Measurements from ENCODE around the gene SMIM41. TPM values are rescaled to one million over a fixed set of nuclear protein-coding genes. Genes with fewer than 3 reads are reported as not detected.

The SMIM41 gene
- total RNA-seq, 4 donors from 2014 or later = 4.0 to 12.8 (median 4.6) TPM

GRCh38 chr12:52083638-52083996 lies 4.1 kb downstream of the SMIM41 start:
- H3K4me1 ChIP-seq = peaks cover 0 to 43% (median 31%) of the 10 kb centered on the region in 3 donors
- H3K36me3 ChIP-seq = peaks cover 0 to 13% of the 10 kb centered on the region in 2 donors
- H3K27ac ChIP-seq = peak overlapping the region in 1 of 4 donors; percentile 78
- TF ChIP-seq EP300 (IDR thresholded peaks at IDR 0.05) = no peak
- TF ChIP-seq POLR2A (IDR thresholded peaks at IDR 0.05) = no peak
- no peak for TF ChIP-seq CTCF (IDR thresholded peaks at IDR 0.05)
- no peak for TF ChIP-seq POLR2AphosphoS5 (IDR thresholded peaks at IDR 0.05)
- no peak overlapping the region for H3K4me3 ChIP-seq
- H3K27me3 ChIP-seq = peaks cover 11% of the 10 kb centered on the region
- 0% methylated on average over 2 of the region's 2 CpGs; no CpG with 5 or more reads in 1 of the 2 donors for WGBS, 2 donors (ENCODE audit: low coverage in 1 of 2)
- no peak for ATAC-seq
- no peaks in the 10 kb centered on the region for H3K9me3 ChIP-seq

DNA sequence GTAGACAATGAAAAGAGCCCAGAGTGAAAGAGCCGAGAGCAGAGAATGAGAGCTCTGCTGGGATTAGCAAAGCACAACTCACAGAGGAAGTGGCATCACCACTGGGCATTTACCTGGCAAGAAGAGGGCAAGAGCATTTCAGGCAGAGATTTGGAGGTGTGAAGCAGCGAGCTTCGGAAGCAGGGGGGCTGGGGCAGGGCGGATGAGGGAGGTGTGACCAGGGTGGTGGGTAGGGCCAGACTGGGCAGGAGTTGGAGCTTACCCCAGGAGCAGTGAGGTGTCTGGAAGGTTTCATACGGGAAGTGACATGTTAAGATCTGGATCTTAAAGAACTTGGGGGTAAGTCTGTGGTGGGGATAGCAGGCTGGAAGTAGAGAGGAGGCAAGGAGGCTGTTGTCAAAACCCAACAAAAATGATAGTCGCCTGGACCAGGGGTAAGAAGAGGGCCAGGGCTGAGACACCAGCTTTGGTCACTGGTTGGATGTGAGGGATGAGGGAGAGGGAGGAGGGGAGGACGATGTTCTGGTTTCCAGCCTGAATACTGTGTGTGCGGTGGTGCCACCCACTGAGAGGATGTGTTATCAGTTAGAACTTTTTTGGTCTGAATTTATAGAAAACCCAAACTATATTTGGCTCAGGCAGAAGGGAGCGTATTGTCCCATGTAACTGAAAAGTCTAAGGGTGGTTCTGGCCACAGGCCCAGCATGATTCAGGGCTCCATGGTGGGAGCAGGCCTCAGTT lies 5.2 kb downstream of the SMIM41 start:
- Histone ChIP-seq H3K9me3 (no peaks in the 10 kb centered on the region), H3K4me1 (peaks cover 0 to 41% (median 29%) of the 10 kb centered on the region in 3 donors), H3K27ac (no peak overlapping the region), H3K27me3 (peaks cover 21% of the 10 kb centered on the region), H3K36me3 (peaks cover 0 to 4% of the 10 kb centered on the region in 2 donors), H3K4me3 (no peak overlapping the region)
- no peak for TF ChIP-seq POLR2AphosphoS5 (IDR thresholded peaks at IDR 0.05)
- no peak for TF ChIP-seq POLR2A (IDR thresholded peaks at IDR 0.05)
- no peak for TF ChIP-seq EP300 (IDR thresholded peaks at IDR 0.05)
- no peak for TF ChIP-seq CTCF (IDR thresholded peaks at IDR 0.05)
- 81 to 83% methylated on average over 4 to 9 of the region's 9 CpGs for WGBS, 2 donors (ENCODE audit: low coverage in 1 of 2)
- ATAC-seq = no peak

- peaks cover 0 to 30% (median 26%) of the 10 kb centered on the region in 3 donors for H3K4me1 ChIP-seq
- no peak overlapping the region for H3K27ac ChIP-seq
- no peak overlapping the region for H3K4me3 ChIP-seq
- H3K36me3 ChIP-seq = no peaks in the 10 kb centered on the region
- no peak for ATAC-seq
- 82 to 100% methylated on average over 3 to 4 of the region's 6 CpGs for WGBS, 2 donors (ENCODE audit: low coverage in 1 of 2)
- no peak for TF ChIP-seq POLR2A (IDR thresholded peaks at IDR 0.05)
- no peak for TF ChIP-seq EP300 (IDR thresholded peaks at IDR 0.05)
- no peak for TF ChIP-seq CTCF (IDR thresholded peaks at IDR 0.05)
- TF ChIP-seq POLR2AphosphoS5 (IDR thresholded peaks at IDR 0.05) = no peak
- H3K9me3 ChIP-seq = no peaks in the 10 kb centered on the region
- H3K27me3 ChIP-seq = peaks cover 31% of the 10 kb centered on the region
Measured at GRCh38 chr12:52085682-52086180, 6.2 kb downstream of the SMIM41 start.

DNA sequence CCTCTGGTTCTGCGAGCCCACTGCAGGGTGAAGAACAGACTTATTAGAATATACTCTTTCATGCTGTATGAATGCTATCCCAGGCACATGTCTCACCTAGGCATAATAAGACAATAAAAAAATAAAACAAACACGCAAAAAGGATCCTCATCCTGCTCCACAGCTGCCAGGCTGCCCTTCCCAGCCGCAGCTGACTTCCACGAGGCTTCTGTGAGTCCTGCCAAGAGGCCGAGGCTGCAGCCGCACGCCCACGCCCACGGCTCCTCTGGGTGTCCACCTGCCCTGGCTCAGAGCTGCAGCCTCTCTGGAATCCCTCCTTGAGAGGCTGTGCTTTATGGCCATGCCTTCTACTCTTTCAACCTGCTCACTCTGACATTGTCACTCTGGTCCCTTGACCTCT lies 6.9 kb downstream of the SMIM41 start:
- ATAC-seq = no peak
- Histone ChIP-seq H3K27me3 (peaks cover 37% of the 10 kb centered on the region), H3K9me3 (no peaks in the 10 kb centered on the region), H3K4me3 (no peak overlapping the region), H3K4me1 (peaks cover 0 to 24% (median 19%) of the 10 kb centered on the region in 3 donors), H3K36me3 (no peaks in the 10 kb centered on the region), H3K27ac (no peak overlapping the region)
- TF ChIP-seq EP300 (IDR thresholded peaks at IDR 0.05) (no peak), POLR2A (IDR thresholded peaks at IDR 0.05) (no peak), CTCF (IDR thresholded peaks at IDR 0.05) (no peak), POLR2AphosphoS5 (IDR thresholded peaks at IDR 0.05) (no peak)
- WGBS, 2 donors (ENCODE audit: low coverage in 1 of 2) = 40 to 48% methylated on average over 7 to 9 of the region's 9 CpGs

Measured in gastroesophageal sphincter (tissue), 4 donors.